NCI-H460 (cell line): Measurements from ENCODE around the gene PNPLA6. TPM values are rescaled to one million over a fixed set of nuclear protein-coding genes. Genes with fewer than 3 reads are reported as not detected.
"Not testable (repeated sequence)": the region's sequence is repeated elsewhere in the genome, so short reads cannot be mapped to it uniquely, and the experiment has no call there.

Experiments used
- DNase-seq: peaks from one replicate; pipeline ENCODE4 v3.0.0-alpha.2; 2016; ENCODE audit warnings: low read depth; ENCODE audit errors: extremely low read depth
- total RNA-seq: library from RNA; depleted of rRNA; stranded (reverse); fragments of >200 nt; shearing (Covaris generic); gene quantifications from 2 replicates; pipeline ENCODE4 v1.2.3, GENCODE V29; 2014

The PNPLA6 gene
- total RNA-seq, 1 experiment from 2014 or later: 45.5 TPM

DNA sequence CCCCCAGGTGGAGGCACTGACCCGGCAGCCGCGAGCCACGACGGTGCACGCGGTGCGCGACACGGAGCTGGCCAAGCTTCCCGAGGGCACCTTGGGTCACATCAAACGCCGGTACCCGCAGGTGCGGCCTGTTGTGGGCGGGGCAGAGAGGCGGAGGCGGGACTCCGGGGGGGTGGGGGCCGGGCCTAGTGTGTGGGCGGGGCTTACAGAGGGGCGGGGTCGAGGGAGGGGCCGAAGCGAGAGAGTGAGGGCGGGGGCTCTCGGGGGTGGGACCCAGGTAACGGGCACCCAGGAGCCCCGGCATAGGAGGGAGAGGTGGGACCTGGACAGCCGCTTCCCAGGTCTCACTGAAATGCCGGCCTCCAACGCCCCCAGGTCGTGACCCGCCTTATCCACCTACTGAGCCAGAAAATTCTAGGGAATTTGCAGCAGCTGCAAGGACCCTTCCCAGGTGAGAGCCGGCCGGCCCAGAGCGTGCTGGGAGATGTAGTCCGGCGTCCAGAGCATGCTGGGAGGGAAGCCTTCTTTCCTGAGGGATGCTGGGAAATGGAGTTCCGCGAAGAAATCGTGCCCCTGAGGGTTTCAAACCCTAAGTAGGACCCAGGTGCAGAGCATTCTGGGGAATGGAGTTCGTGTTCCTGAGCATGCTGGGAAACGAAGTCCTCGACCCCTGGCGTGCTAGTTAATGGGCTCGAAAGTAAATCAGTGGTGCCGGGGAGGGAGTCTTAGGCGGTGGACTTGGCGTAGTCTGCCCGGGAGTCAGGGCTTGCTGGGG lies 15.7 kb downstream of the PNPLA6 start:
- no peak for DNase-seq

DNA sequence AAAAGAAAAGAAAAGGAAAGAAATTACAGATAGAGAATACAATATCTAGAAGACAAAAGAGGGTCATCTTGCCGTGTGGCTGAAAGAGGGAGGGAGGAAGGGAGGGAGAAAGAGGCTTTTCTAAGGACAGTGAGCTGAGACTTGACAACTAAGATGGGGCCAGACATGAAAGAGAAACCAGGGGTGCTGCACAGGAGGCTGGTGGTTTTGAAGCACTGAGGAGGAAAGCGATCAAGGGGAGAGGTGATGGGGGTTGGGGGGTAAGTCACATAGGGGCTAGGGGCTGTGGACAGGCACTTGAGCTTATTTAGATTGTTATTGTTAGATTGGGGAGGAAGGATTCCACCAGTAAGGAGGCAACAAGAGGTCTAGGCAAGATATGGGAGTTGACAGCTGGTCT lies 17.3 kb downstream of the PNPLA6 start:
- no peak for DNase-seq

DNA sequence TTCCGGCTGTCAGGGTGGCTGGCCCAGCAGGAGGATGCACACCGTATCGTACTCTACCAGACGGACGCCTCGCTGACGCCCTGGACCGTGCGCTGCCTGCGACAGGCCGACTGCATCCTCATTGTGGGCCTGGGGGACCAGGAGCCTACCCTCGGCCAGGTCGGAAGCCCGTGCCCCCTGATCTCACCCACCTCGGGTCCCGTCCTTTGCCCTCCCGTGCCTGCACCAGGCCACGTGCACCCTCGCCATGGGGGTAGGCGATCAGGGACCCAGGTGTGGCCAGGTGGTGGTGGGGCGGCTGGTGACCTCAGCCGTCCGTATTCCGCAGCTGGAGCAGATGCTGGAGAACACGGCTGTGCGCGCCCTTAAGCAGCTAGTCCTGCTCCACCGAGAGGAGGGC lies 19.0 kb downstream of the PNPLA6 start:
- no peak for DNase-seq

DNA sequence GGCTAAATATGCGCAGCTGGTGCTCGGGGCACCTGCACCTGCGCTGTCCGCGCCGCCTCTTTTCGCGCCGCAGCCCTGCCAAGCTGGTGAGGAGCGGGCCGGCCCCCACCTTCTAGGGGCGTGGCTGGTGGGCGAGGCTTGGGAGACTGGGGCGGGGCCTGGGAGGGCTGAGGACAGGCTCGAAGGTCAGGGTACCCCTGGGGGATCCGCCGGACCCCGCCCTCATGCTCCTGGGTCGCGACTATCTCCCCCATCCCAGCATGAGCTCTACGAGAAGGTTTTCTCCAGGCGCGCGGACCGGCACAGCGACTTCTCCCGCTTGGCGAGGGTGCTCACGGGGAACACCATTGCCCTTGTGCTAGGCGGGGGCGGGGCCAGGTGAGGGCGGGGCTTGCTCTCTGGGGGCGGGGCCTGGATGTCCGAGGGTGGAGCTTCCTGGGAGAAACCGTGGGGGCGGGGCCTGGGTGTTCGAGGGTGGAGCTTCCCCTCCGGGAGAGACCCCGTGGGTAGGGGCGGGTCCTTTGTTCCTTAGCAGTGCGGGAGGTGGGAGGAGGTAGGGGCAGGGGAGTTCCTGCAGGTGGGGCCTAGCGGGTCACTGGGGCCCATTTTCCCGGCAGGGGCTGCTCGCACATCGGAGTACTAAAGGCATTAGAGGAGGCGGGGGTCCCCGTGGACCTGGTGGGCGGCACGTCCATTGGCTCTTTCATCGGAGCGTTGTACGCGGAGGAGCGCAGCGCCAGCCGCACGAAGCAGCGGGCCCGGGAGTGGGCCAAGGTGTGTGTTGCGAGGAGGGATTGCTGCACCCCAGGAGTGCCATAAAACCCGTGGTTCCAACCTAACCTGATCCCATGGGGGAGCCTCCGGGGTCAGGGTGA lies 19.7 kb downstream of the PNPLA6 start:
- no peak for DNase-seq

DNA sequence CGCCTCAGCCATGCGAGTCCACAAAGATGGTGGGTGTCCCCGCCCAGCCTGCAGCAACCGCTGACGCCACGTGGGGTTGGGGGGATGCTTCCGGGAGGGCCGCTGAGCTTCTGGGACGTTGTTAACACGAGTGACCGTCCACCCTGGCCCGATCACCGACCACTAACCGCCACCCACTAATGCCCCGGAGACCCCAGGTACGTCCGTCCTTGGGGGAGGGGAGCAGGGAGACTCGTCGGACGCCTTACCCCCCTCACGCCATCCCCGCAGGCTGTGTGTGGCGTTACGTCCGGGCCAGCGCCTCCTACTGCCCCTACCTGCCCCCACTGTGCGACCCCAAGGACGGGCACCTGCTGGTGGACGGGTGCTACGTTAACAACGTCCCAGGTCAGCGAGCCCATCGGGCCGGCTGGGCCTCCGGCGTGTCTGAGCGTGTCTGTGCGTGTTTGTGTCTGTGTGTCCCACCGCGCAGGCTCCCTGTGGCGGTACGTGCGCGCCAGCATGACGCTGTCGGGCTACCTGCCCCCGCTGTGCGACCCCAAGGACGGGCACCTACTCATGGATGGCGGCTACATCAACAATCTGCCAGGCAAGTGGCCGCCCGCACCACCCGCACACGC lies 21.3 kb downstream of the PNPLA6 start:
- no peak for DNase-seq

DNA sequence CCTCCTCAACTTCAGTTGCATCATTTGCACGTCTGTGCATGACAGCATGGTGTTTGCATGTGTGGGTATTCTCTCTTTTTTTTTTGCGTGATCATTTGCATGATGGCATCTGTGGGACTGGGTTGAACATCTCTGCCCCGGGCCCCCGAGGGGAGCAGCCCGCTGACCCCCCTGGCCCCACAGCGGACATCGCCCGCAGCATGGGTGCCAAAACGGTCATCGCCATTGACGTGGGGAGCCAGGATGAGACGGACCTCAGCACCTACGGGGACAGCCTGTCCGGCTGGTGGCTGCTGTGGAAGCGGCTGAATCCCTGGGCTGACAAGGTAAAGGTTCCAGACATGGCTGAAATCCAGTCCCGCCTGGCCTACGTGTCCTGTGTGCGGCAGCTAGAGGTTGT lies 23.1 kb downstream of the PNPLA6 start:
- no peak for DNase-seq

DNA sequence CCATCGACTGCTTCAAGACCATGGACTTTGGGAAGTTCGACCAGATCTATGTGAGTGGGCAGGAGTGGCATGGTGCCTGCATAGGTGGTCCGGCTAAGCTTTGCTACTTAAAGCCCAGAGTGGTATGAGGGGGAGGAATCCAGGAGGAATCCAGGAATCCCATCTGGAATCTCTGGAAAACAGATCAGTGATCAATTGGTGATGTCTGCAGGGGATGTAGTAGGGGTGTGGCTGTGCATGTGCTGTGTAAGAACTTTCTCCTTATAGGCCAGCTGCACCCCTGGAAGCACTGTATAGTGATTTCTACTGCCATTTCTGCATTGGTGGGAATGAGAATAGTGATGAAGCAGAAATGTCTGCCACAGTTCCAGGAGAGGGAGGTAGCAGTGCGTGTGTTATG lies 23.6 kb downstream of the PNPLA6 start:
- DNase-seq: no peak

DNA sequence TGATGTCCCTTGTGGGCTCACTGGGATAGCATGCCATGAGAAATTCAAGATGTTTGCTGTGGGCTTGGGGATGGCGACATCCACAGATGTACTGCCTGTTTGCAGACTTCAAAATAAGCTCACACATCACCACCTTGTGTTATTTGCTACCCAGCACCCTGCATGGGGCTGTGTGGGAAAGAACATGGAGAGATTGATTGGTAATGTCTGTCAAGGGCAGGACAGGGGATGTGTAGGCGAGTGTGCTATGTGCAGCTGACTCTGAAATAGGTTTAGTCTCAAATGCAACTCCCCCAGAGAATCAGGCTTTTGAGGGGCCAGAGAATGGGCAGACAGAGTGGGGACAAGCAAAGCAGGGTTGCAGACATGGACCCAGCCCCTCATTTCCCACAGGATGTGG lies 24.7 kb downstream of the PNPLA6 start:
- no peak for DNase-seq

DNA sequence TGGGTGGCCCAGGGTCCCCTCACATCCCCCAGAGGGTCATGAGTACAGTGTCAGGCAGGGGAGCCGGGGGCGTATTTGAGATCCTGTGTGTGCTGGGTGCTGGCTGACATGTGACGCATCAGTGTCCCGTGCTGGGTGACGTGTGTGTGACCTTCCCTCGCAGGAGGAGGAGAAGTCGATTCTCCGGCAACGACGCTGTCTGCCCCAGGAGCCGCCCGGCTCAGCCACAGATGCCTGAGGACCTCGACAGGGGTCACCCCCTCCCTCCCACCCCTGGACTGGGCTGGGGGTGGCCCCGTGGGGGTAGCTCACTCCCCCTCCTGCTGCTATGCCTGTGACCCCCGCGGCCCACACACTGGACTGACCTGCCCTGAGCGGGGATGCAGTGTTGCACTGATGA lies 25.8 kb downstream of the PNPLA6 start:
- no peak for DNase-seq

DNA sequence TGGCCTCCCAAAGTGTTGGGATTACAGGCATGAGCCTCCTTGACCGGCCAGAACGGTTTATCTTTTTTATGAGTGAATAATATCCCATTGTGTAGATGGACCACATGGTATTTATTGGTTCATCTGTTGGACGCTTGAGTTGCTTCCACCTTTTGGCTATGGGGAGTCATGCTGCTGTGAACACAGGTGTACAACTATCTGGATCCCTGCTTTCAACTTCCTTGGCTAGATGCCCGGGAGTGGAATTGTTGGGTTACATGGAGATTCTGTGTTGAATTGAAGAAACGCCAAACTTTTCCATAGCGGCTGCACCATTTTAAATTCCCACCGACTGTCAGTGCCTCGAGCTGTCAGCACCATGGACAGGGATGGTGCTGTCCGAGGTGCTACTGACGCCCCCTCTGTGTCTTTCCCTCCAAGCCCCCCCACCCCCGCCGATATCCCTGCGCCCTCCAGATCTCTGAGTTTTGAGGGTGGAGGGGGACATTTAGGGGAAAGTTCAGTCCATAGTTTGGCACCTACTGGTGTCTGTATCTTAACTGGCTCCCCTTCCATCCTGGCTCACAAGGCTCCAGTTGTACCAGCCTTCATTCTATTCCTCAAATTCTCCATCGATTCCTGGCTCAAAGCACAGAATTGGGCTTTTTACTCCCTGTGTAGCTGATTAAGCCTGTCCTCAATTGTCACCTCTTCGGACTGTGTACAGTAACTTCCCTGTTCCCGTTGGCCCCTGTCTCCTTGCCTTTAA lies 27.3 kb downstream of the PNPLA6 start:
- DNase-seq: no peak

DNA sequence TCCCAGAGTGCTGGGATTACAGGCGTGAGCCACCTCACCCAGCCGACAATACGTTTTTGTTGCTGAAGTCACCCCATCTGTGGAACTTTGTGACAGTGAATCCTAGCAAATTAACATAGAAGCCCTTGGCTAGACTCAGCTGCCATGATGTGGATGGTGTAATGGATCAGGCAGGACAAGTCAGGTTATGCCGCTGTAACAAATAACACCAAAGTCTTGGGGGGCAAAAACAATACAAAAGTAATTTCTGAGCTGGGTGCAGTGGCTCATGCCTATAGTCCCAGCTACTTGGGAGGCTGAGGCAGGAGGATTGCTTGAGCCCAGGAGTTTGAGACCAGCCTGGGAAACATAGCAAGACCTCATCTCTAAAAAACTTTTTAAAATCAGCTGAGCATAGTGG lies 29.3 kb downstream of the PNPLA6 start:
- DNase-seq: no peak

DNA sequence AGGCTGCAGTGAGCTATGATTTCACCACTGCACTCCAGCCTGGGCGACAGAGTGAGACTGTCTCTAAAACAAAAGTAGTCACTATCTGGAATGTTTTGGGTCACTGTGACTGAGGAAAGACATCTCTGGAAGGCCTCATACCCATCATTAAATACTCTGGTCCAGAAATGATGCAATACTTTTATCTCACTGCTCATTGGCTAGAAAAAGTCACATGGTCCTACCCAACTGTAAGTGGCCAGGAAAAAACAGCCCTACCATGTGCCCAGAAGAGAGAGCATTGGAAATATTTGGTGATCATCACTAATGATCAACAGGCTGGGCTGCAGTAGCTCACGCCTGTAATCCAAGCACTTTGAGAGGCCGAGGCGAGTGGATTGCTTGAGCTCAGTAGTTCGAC lies 29.8 kb downstream of the PNPLA6 start:
- no peak for DNase-seq

DNA sequence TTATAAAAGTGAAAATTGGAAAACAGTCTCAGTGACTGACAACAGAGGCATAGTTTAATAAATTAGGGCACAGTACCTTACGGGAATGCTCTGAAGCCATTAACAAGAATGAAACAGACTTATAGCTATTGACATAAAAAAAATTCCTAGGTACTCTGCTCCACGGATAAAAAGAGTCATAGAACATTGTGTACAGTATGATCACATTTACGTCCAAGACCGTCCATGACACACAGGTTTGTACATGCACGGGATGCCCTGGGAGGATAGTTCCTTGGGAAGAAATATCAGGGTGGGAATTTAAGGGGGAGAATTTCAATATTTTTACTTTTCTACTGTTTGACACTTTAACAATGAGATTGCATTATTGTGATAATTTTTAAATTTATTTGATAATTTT lies 35.2 kb downstream of the PNPLA6 start:
- DNase-seq: no peak

DNA sequence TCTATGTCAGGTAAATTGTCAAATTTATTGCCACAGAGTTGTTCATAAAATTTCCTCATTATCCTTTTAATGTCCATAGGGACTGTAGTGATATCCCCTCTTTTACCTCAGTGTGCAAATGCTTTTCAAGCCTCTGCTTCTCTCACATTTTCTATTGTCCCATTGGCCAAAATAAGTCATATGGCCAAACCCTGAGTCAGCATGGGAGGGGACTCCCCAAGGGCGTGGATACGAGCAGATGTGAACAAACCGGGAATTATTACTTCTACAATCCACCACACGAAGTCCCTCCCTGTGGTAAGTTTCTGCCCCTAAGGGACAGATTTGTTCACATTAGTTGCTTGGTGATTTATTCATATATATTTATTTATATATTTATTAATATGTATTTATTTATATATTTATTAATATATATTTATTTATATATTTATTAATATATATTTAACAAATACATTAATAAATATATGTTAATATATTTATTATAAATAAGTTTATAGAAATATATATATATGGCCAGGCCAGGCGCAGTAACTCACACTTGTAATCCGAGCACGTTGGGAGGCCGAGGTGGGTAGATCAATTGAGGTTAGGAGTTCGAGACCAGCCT lies 40.0 kb downstream of the PNPLA6 start:
- peak; percentile 27 for DNase-seq

DNA sequence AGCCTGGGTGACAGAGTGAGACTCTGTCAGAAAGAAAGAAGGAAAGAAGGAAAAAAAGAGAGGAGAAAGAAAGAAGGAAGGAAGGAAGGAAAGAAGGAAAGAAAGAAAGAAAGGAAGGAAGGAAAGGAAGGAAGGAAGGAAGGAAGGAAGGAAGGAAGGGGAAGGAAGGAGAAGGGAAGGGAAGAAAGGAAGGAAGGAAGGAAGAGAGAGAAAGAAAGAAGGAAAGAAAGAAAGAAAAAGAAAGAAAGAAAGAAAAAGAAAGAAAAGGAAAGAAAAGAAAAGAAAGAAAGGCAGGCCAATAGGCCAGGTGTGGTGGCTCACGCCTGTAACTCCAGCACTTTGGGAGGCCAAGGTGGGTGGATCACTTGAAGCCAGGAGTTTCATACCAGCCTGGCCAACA lies 41.9 kb downstream of the PNPLA6 start:
- DNase-seq: not testable (repeated sequence)

DNA sequence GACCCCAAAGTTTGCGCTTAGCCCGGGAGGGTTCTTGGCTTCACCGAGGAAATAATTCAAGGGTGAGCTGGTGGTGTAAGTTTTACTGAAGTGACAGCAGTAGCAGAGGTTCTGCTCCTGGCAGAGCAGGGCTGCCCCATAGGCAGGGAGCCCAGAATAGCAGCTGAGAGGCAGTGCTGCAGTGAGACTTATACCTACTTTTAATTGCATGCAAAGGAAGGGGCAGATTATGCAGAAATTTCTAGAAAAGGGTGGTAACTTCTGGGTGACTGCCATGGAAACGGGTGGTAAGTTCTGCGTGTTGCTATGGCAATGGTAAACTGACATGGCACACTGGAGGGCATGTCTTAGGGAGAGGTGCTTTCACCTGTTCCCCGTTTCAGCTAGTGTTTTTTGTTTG lies 42.6 kb downstream of the PNPLA6 start:
- no peak for DNase-seq

DNA sequence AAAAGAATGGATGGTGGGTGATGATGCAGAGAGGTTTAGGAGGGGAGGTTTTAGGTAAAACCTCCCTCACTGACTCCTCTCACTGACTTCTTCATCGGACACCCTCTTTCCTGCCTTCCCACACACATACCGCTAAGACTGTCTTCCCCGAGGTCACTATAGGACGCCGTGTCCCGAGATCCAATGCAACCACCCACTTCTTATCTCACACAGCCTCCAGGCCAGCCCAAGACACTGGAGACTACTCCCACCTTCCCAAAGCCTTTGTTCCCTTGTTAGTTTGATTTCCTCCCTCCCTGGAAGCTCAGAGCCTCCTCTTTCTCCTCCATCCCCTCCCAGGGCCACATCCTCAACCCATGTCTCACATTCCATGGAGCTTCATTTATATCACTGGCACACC lies 43.7 kb downstream of the PNPLA6 start:
- no peak for DNase-seq

DNA sequence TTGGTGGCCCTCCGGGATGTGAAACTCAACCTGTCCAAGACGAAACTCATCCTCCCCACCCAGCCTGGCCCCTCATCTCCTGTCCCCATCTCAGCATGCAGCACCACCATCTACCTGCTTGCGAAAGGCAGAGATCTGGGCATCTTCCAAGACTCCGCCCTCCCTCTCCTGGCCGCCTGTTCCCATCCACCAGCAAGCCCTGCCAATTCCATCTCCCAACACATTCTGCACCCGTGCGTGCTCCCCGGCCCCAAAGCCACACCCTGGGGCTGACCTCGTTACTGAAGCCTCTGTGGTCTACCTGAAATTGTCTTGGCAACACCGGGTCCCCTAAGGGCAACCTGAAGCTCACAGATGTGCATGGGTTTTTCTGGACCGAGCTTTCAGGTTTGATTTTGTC lies 46.9 kb downstream of the PNPLA6 start:
- DNase-seq: no peak

DNA sequence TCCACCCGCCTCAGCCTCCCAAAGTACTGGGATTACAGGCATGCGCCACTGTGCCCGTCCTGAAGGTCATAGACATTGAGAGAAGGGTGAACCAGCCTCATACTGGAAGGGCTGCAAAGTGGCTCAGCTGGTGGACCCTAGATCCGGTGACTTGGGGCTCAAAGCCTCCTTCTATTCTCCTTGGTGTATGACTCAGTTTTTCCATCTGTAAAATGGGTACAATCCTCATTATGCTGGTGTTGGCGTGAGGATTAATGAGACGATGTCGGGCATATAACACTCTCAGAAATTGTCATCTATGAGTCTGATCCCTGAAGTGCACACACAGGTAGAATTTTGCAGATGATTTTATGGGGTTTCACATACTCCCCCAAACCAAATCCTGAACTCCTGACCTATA lies 54.3 kb downstream of the PNPLA6 start:
- DNase-seq: no peak

DNA sequence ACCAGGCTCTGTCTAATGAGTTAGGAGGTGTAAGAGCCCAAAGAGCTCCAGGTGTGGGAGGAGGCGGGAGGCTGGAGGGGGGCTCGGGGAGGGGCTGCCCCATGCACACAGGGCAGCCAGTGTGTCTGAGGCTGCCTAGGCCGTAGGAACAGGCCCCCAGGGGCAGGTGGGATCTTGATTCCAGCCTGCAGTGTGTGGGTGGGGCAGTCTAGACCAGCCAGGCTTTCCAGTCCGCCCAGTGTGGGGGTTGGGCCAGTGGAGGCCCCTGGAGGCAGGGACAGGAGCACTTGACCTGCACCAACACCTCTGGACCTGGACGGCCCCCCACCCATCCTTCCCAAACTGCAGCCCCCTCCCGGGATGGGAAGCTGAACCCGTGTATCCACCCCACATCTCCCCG lies 54.7 kb downstream of the PNPLA6 start:
- no peak for DNase-seq
